A673 (cell line): ENCODE measurements around the gene CORO2A.

Experiments
- CTCF ChIP-seq: fragments of 300-800, 200-600 bp; sonication (generic); conservative IDR thresholded peaks from 2 replicates; pipeline ENCODE4 v1.5.1; 2017; ENCODE audit warnings: low read depth, mild to moderate bottlenecking, antibody characterized with exemption, low read length, moderate library complexity, mixed read lengths
- EZH2 ChIP-seq: fragments of 200-600 bp; sonication (generic); IDR thresholded peaks from 2 replicates; pipeline ENCODE4 v1.6.1; 2017; ENCODE audit warnings: borderline replicate concordance, low read depth, mild to moderate bottlenecking, mixed read lengths, antibody characterized with exemption, low read length; ENCODE audit not compliant: poor library complexity, severe bottlenecking

DNA sequence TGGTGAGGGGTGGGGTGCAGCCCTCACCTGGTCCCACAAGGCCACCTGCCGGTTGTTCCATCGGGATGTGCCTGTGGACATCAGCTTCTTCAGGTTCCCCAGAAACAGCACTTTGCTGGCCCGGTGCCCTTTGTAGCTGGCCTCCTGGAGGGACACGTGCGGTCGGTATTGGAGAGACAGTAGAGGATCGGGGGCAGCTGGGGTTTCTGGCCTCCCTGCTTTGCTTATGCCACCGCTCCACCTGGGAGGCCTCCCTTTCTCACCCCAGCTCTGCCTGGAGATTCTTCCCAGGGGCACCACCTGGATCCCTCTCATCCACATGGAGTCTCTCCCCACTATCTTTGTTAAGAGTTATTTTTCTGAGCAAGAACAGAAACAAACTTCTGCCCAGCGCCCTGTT is 60.3 kb downstream of the CORO2A start:
- TF ChIP-seq EZH2 (no peak), CTCF (no peak)
